ENCODE results near the gene AQP2. TPM values are rescaled to one million over a fixed set of nuclear protein-coding genes. Genes with fewer than 3 reads are reported as not detected.

The AQP2 gene
- total RNA-seq, 2 experiments from 2014 or later: not detected

GRCh38 chr12:49920241-49920914, 30.2 kb upstream of the AQP2 start:
- Histone ChIP-seq H3K27ac (ENCODE audit: low read depth in 1 of 2, low read length in 2 of 2) (no peak overlapping the region), H3K4me1 (ENCODE audit: insufficient read depth, low read length) (no peaks in the 10 kb centered on the region), H3K4me3 (ENCODE audit: low read length) (no peak overlapping the region), H3K9me3 (ENCODE audit: control insufficient read depth in 1 of 2, insufficient read depth in 1 of 2, low read length in 2 of 2) (no peaks in the 10 kb centered on the region), H3K36me3 (ENCODE audit: insufficient read depth, low read length) (no peaks in the 10 kb centered on the region), H3K27me3 (ENCODE audit: control insufficient read depth in 1 of 2, insufficient read depth in 2 of 2, low read length in 2 of 2) (peaks cover 0 to 3% of the 10 kb centered on the region in 2 experiments)
- no peaks in the 10 kb centered on the region for H3K9me3 Mint-ChIP-seq
- H3K27ac Mint-ChIP-seq: no peak overlapping the region
- no peaks in the 10 kb centered on the region for H3K4me1 Mint-ChIP-seq (ENCODE audit: low read depth)
- H3K4me3 Mint-ChIP-seq: no peak overlapping the region
- POLR2A ChIA-PET: no interaction called here
- ATAC-seq (ENCODE audit: poor library complexity) (no peak), DNase-seq (no peak)
- no peaks in the 10 kb centered on the region for H3K36me3 Mint-ChIP-seq (ENCODE audit: low read depth)
- intact Hi-C loops (cut with DNase I, micrococcal nuclease): no loop called here
- no peak for TF ChIP-seq CTCF (IDR thresholded peaks at IDR 0.05)
- CTCF ChIA-PET: interaction anchor here (0.9 kb wide), 1 partner anchor 25 kb away, joined by 3 read pairs; no protein-coding TSS in a partner anchor
- H3K27me3 Mint-ChIP-seq: peaks cover 4% of the 10 kb centered on the region

GRCh38 chr12:49920915-49921286, 29.6 kb upstream of the AQP2 start:
- ChIA-PET POLR2A (no interaction called here), CTCF (no interaction called here)
- Histone ChIP-seq H3K27ac (ENCODE audit: low read depth in 1 of 2, low read length in 2 of 2) (no peak overlapping the region), H3K36me3 (ENCODE audit: insufficient read depth, low read length) (no peaks in the 10 kb centered on the region), H3K4me1 (ENCODE audit: insufficient read depth, low read length) (no peaks in the 10 kb centered on the region), H3K4me3 (ENCODE audit: low read length) (no peak overlapping the region), H3K9me3 (ENCODE audit: control insufficient read depth in 1 of 2, insufficient read depth in 1 of 2, low read length in 2 of 2) (no peaks in the 10 kb centered on the region), H3K27me3 (ENCODE audit: control insufficient read depth in 1 of 2, insufficient read depth in 2 of 2, low read length in 2 of 2) (peaks cover 0 to 3% of the 10 kb centered on the region in 2 experiments)
- Mint-ChIP-seq H3K27ac (no peak overlapping the region), H3K27me3 (peaks cover 4% of the 10 kb centered on the region), H3K9me3 (no peaks in the 10 kb centered on the region), H3K4me1 (ENCODE audit: low read depth) (no peaks in the 10 kb centered on the region), H3K4me3 (no peak overlapping the region), H3K36me3 (ENCODE audit: low read depth) (no peaks in the 10 kb centered on the region)
- ATAC-seq (ENCODE audit: poor library complexity) (no peak), DNase-seq (no peak)
- no peak for TF ChIP-seq CTCF (IDR thresholded peaks at IDR 0.05)
- intact Hi-C loops (cut with DNase I, micrococcal nuclease): no loop called here

- ChIA-PET POLR2A (no interaction called here), CTCF (no interaction called here)
- no peak for ATAC-seq (ENCODE audit: poor library complexity)
- H3K9me3 ChIP-seq (ENCODE audit: control insufficient read depth in 1 of 2, insufficient read depth in 1 of 2, low read length in 2 of 2): no peaks in the 10 kb centered on the region
- H3K9me3 Mint-ChIP-seq: no peaks in the 10 kb centered on the region
- H3K36me3 ChIP-seq (ENCODE audit: insufficient read depth, low read length): no peaks in the 10 kb centered on the region
- TF ChIP-seq CTCF (IDR thresholded peaks at IDR 0.05): no peak
- no peaks in the 10 kb centered on the region for H3K36me3 Mint-ChIP-seq (ENCODE audit: low read depth)
- no peak overlapping the region for H3K4me3 Mint-ChIP-seq
- H3K4me1 Mint-ChIP-seq (ENCODE audit: low read depth): no peaks in the 10 kb centered on the region
- peaks cover 0 to 3% of the 10 kb centered on the region in 2 experiments for H3K27me3 ChIP-seq (ENCODE audit: control insufficient read depth in 1 of 2, insufficient read depth in 2 of 2, low read length in 2 of 2)
- intact Hi-C loops (cut with DNase I, micrococcal nuclease): no loop called here
- no peak overlapping the region for H3K4me3 ChIP-seq (ENCODE audit: low read length)
- DNase-seq: no peak
- H3K27ac ChIP-seq (ENCODE audit: low read depth in 1 of 2, low read length in 2 of 2): no peak overlapping the region
- H3K27me3 Mint-ChIP-seq: peaks cover 4% of the 10 kb centered on the region
- no peak overlapping the region for H3K27ac Mint-ChIP-seq
- no peaks in the 10 kb centered on the region for H3K4me1 ChIP-seq (ENCODE audit: insufficient read depth, low read length)
Observed at GRCh38 chr12:49921299-49921698, 29.2 kb upstream of the AQP2 start.

Data from CD4-positive, alpha-beta T cell (primary cell).